GM18870 (cell line): ENCODE results near the gene ZNF317.

Experiments
- ATAC-seq: cut with Tn5 transposase; IDR thresholded peaks from one replicate; pipeline ENCODE4 v1.9.1; 2021; ENCODE audit warnings: moderate library complexity; ENCODE audit not compliant: unreplicated experiment

Gene ZNF317

GRCh38 chr19:9140159-9140874, at the start of gene ZNF317:
TSS of gene ZNF317 (plus strand) at chr19:9140397. CDS start at chr19:9156017, 15,620 bp downstream.
- ATAC-seq: peak; percentile 87

GRCh38 chr19:9107375-9107774, 32.8 kb upstream of the ZNF317 start, which contains the start of gene OR7G2:
TSS of gene OR7G2 (minus strand) at chr19:9107475. CDS start at chr19:9103243, 4,232 bp downstream.
- ATAC-seq: no peak

- no peak for ATAC-seq
These were observed 30.2 kb upstream of the ZNF317 start for GRCh38 chr19:9109959-9110358.

GRCh38 chr19:9115307-9115813, 24.8 kb upstream of the ZNF317 start, which contains the start of gene OR7G1:
TSS of gene OR7G1 (minus strand) at chr19:9115763. CDS start at chr19:9115763, 0 bp downstream.
- ATAC-seq: no peak

- no peak for ATAC-seq
These were observed 23.6 kb upstream of the ZNF317 start for GRCh38 chr19:9116547-9116946.

- ATAC-seq: no peak
These were observed 13.2 kb upstream of the ZNF317 start, which contains the start of gene OR7G3 for GRCh38 chr19:9126900-9127405. TSS of gene OR7G3 (minus strand) at chr19:9126950. CDS start at chr19:9126950, 0 bp downstream.

GRCh38 chr19:9128171-9128570, 12.0 kb upstream of the ZNF317 start:
- no peak for ATAC-seq

GRCh38 chr19:9130965-9131364, 9.2 kb upstream of the ZNF317 start:
- no peak for ATAC-seq

GRCh38 chr19:9132422-9132821, 7.8 kb upstream of the ZNF317 start:
- ATAC-seq: no peak

GRCh38 chr19:9139609-9140158, 513 bp upstream of the ZNF317 start:
- ATAC-seq: peak; percentile 9

- no peak for ATAC-seq
These were observed 4.7 kb downstream of the ZNF317 start for GRCh38 chr19:9144920-9145319.

GRCh38 chr19:9146882-9147281, 6.7 kb downstream of the ZNF317 start:
- no peak for ATAC-seq

GRCh38 chr19:9148697-9149096, 8.5 kb downstream of the ZNF317 start:
- no peak for ATAC-seq

- ATAC-seq: no peak
These were observed 9.8 kb downstream of the ZNF317 start for GRCh38 chr19:9149997-9150396.

GRCh38 chr19:9150650-9151049, 10.5 kb downstream of the ZNF317 start:
- ATAC-seq: no peak

- no peak for ATAC-seq
These were observed 11.2 kb downstream of the ZNF317 start for GRCh38 chr19:9151367-9151766.

GRCh38 chr19:9155591-9155990, 15.4 kb downstream of the ZNF317 start:
- no peak for ATAC-seq

GRCh38 chr19:9156304-9156703, 16.1 kb downstream of the ZNF317 start:
- ATAC-seq: no peak

- no peak for ATAC-seq
These were observed 19.7 kb downstream of the ZNF317 start for GRCh38 chr19:9159891-9160290.

- ATAC-seq: no peak
These were observed 21.2 kb downstream of the ZNF317 start for GRCh38 chr19:9161427-9161826.

- ATAC-seq: no peak
These were observed 25.1 kb downstream of the ZNF317 start for GRCh38 chr19:9165261-9165660.

GRCh38 chr19:9166846-9167245, 26.6 kb downstream of the ZNF317 start:
- ATAC-seq: no peak
